NAMALWA (cell line): Measurements from ENCODE around the gene PRPF31.

ENCODE experiments used
- DNase-seq: peaks from one replicate; pipeline ENCODE4 v3.0.0-alpha.2; 2015; ENCODE audit warnings: low spot score

The PRPF31 gene

GRCh38 chr19:54108496-54108895 is 7.1 kb upstream of the PRPF31 start:
- no peak for DNase-seq

GRCh38 chr19:54109651-54110050 is 5.9 kb upstream of the PRPF31 start:
- DNase-seq = no peak

- DNase-seq = no peak
These were observed 1.0 kb upstream of the PRPF31 start for GRCh38 chr19:54114340-54115108.

- no peak for DNase-seq
These were observed 5.7 kb downstream of the PRPF31 start for GRCh38 chr19:54121259-54121658.

GRCh38 chr19:54123682-54124081 is 8.1 kb downstream of the PRPF31 start:
- no peak for DNase-seq

- no peak for DNase-seq
These were observed 8.8 kb downstream of the PRPF31 start for GRCh38 chr19:54124393-54124792.

- no peak for DNase-seq
These were observed 10.2 kb downstream of the PRPF31 start for GRCh38 chr19:54125713-54126112.

GRCh38 chr19:54127688-54128440 is 12.3 kb downstream of the PRPF31 start:
- no peak for DNase-seq

GRCh38 chr19:54128441-54128725 is 12.8 kb downstream of the PRPF31 start:
- no peak for DNase-seq

- DNase-seq = no peak
These were observed 13.5 kb downstream of the PRPF31 start for GRCh38 chr19:54128796-54129616.

- no peak for DNase-seq
These were observed 14.1 kb downstream of the PRPF31 start for GRCh38 chr19:54129617-54129996.

- peak; percentile 42 for DNase-seq
These were observed 17.9 kb downstream of the PRPF31 start for GRCh38 chr19:54133312-54133956.

- DNase-seq = no peak
These were observed 18.5 kb downstream of the PRPF31 start for GRCh38 chr19:54133957-54134590.

- DNase-seq = no peak
These were observed 20.7 kb downstream of the PRPF31 start for GRCh38 chr19:54136086-54136863.

- peak; percentile 100 for DNase-seq
These were observed 21.5 kb downstream of the PRPF31 start for GRCh38 chr19:54136864-54137698.

GRCh38 chr19:54137699-54138488 is 22.3 kb downstream of the PRPF31 start, which contains the start of gene CNOT3:
Gene CNOT3 (plus strand): TSS chr19:54137762. CDS start chr19:54142979, 5,217 bp downstream.
- no peak for DNase-seq

- no peak for DNase-seq
These were observed 23.1 kb downstream of the PRPF31 start for GRCh38 chr19:54138489-54139256.

GRCh38 chr19:54141356-54141755 is 25.8 kb downstream of the PRPF31 start:
- no peak for DNase-seq
